HCT116 (cell line): Measurements from ENCODE around the gene BLACAT1. TPM values are rescaled to one million over a fixed set of nuclear protein-coding genes. Genes with fewer than 3 reads are reported as not detected.

ENCODE experiments used
- ATAC-seq: fragments of 200-7000 bp; cut with Tn5 transposase; 2 replicates; pipeline ENCODE4 v1.9.1; 2020; ENCODE audit warnings: mild to moderate bottlenecking, moderate library complexity
- BruUV-seq: library from RNA; stranded (reverse); fragments of 400-500 nt; replicated peaks from 2 replicates; lab custom pipeline; 2021; lab: Mats Ljungman, UMichigan
- CTCF ChIA-PET: fragments of 300-600 bp; sonication (Branson Sonifier 250); formaldehyde crosslinking; loops from one replicate; lab custom pipeline; 2021; ENCODE audit warnings: antibody characterized with exemption; lab: Charles Lee
- POLR2A ChIA-PET: fragments of 300-600, 350-600 bp; sonication (Branson Sonifier 250); formaldehyde crosslinking; loops from one replicate; lab custom pipeline; 2021; ENCODE audit warnings: antibody characterized with exemption; lab: Charles Lee
- RAD21 ChIA-PET, 2 experiments: fragments of 300-600 bp; sonication (Branson Sonifier 250); formaldehyde crosslinking; loops; one replicate each; lab custom pipeline; 2023; ENCODE audit warnings: low total read pairs in 2 of 2; ENCODE audit not compliant: uncharacterized antibody in 2 of 2, unreplicated experiment in 2 of 2, low non-redundant PET in 1 of 2; lab: Charles Lee
- DNase-seq: peaks from one replicate; pipeline ENCODE4 v3.0.0-alpha.2; 2010; ENCODE audit warnings: low read depth, low spot score
- H2AFZ ChIP-seq: fragments of 200-600 bp; shearing (Covaris generic), sonication (generic); 2 replicates; pipeline ENCODE4 v1.6.1; 2017; ENCODE audit warnings: low read depth, mixed run types, mixed read lengths, antibody characterized with exemption, low read length; ENCODE audit not compliant: poor library complexity, severe bottlenecking
- H3K27ac ChIP-seq: 2 replicates; pipeline ENCODE4 v1.5.1; 2012; ENCODE audit warnings: low read depth, low read length
- H3K27me3 ChIP-seq: fragments of 200-600 bp; sonication (generic); 2 replicates; pipeline ENCODE4 v1.6.1; 2016; ENCODE audit warnings: mixed run types, low read length, mixed read lengths; ENCODE audit not compliant: insufficient read depth
- H3K36me3 ChIP-seq, 2 experiments: fragments of 200-500 bp in 1 of 2; fragments of 200-600 bp in 1 of 2; sonication (Bioruptor generic) in 1 of 2; sonication (generic) in 1 of 2; 2 replicates each; pipeline versions ENCODE4 v1.5.1 to v1.6.1; 2014 to 2016; ENCODE audit warnings: low read length in 2 of 2, inconsistent platforms in 1 of 2, mixed read lengths in 1 of 2, mixed run types in 1 of 2; ENCODE audit not compliant: insufficient read depth in 2 of 2, control insufficient read depth in 1 of 2
- H3K4me1 ChIP-seq, 2 experiments: fragments of 200-600 bp in 1 of 2; sonication (generic) in 1 of 2; 2 replicates each; pipeline versions ENCODE4 v1.5.1 to v1.6.1; 2012 to 2017; ENCODE audit warnings: low read length in 2 of 2, inconsistent platforms in 1 of 2, mild to moderate bottlenecking in 1 of 2, mixed read lengths in 1 of 2, mixed run types in 1 of 2, moderate library complexity in 1 of 2; ENCODE audit not compliant: insufficient read depth in 2 of 2, control insufficient read depth in 1 of 2
- H3K4me2 ChIP-seq: fragments of 200-600 bp; sonication (generic); 2 replicates; pipeline ENCODE4 v1.6.1; 2017; ENCODE audit warnings: mixed run types, low read length, mixed read lengths
- H3K4me3 ChIP-seq, 2 experiments: fragments of 200-600 bp in 1 of 2; sonication (generic) in 1 of 2; replicated peaks in 1 of 2; 2 replicates each; pipeline ENCODE4 v1.5.1; 2011 to 2016; ENCODE audit warnings: low read length in 2 of 2, control low read depth in 1 of 2, low read depth in 1 of 2, mild to moderate bottlenecking in 1 of 2, mixed read lengths in 1 of 2, mixed run types in 1 of 2
- H3K79me2 ChIP-seq: fragments of 200-600 bp; sonication (generic); 2 replicates; pipeline ENCODE4 v1.6.1; 2017; ENCODE audit warnings: mild to moderate bottlenecking, mixed run types, low read length, moderate library complexity, mixed read lengths; ENCODE audit not compliant: insufficient read depth
- H3K9ac ChIP-seq: fragments of 200-600 bp; sonication (generic); 2 replicates; pipeline ENCODE4 v1.6.1; 2016; ENCODE audit warnings: low read length, mixed read lengths
- H3K9me2 ChIP-seq: fragments of 200-600 bp; sonication (generic), shearing (Covaris generic); 2 replicates; pipeline ENCODE4 v1.6.1; 2017; ENCODE audit warnings: mixed run types, mild to moderate bottlenecking, moderate library complexity; ENCODE audit not compliant: insufficient read depth
- H3K9me3 ChIP-seq, 2 experiments: fragments of 200-500 bp in 1 of 2; fragments of 200-600 bp in 1 of 2; sonication (Bioruptor generic) in 1 of 2; sonication (generic) in 1 of 2; 2 replicates each; pipeline ENCODE4 v1.6.1; 2014 to 2017; ENCODE audit warnings: low read length in 2 of 2, mixed read lengths in 2 of 2, inconsistent platforms in 1 of 2, low read depth in 1 of 2, mild to moderate bottlenecking in 1 of 2, mixed run types in 1 of 2, moderate library complexity in 1 of 2; ENCODE audit not compliant: control insufficient read depth in 1 of 2, insufficient read depth in 1 of 2
- H4K20me1 ChIP-seq: fragments of 200-600 bp; sonication (generic), shearing (Covaris generic); 2 replicates; pipeline ENCODE4 v1.6.1; 2017; ENCODE audit warnings: mixed run types, mild to moderate bottlenecking, moderate library complexity; ENCODE audit not compliant: insufficient read depth
- intact Hi-C: fragments of 100-400 bp; cut with micrococcal nuclease; formaldehyde crosslinking; loops from 2 replicates; pipeline ENCODE4 v1.10.0; 2022
- total RNA-seq: library from RNA; stranded (reverse); gene quantifications from one replicate; pipeline ENCODE4 v1.2.1, GENCODE V29; 2021; ENCODE audit not compliant: unreplicated experiment
- TF ChIP-seq, protein P1 (sequence below): IDR thresholded peaks from 2 replicates; pipeline ENCODE4 v1.6.1; 2011; ENCODE audit warnings: mild to moderate bottlenecking, low read length, moderate library complexity; ENCODE audit not compliant: insufficient replicate concordance; ENCODE audit errors: extremely low read depth

The BLACAT1 gene
- total RNA-seq, 1 experiment from 2014 or later: 3.9 TPM

GRCh38 chr1:205449254-205449749, 6.5 kb downstream of the BLACAT1 start:
- H3K79me2 ChIP-seq: peaks cover 29% of the 10 kb centered on the region
- CTCF ChIA-PET: interaction anchor here (0.9 to 3.6 kb wide), 6 partner anchors 8 to 1243 kb away, joined by 3 to 24 read pairs (median 5); no protein-coding TSS in a partner anchor
- ATAC-seq: peak; percentile 14

More at GRCh38 chr1:205449254-205449749, 6.5 kb downstream of the BLACAT1 start:
- DNase-seq: no peak
- Histone ChIP-seq H3K4me3 (peak overlapping the region; percentile 77 to 82), H3K9ac (peak overlapping the region; percentile 84), H3K36me3 (peaks cover 0 to 8% of the 10 kb centered on the region in 2 experiments; a peak in 1 of 4 replicates), H4K20me1 (no peaks in the 10 kb centered on the region), H3K27me3 (0 out of 2 replicates have a peak, but pooled peaks cover 3% of the 10 kb centered on the region), H3K4me2 (peak overlapping the region; percentile 90), H3K9me2 (no peaks in the 10 kb centered on the region), H3K9me3 (no peaks in the 10 kb centered on the region), H3K4me1 (peaks cover 52 to 94% of the 10 kb centered on the region in 2 experiments), H3K27ac (peak overlapping the region; percentile 95), H2AFZ (no peak overlapping the region)
- TSS peak; percentile 43 for BruUV-seq
- intact Hi-C loops: no loop called here
- RAD21 ChIA-PET: interaction anchor here (1.0 to 2.2 kb wide), 4 partner anchors 8 to 36 kb away, joined by 3 to 9 read pairs (median 6); no protein-coding TSS in a partner anchor
- TF ChIP-seq, protein P1, sequence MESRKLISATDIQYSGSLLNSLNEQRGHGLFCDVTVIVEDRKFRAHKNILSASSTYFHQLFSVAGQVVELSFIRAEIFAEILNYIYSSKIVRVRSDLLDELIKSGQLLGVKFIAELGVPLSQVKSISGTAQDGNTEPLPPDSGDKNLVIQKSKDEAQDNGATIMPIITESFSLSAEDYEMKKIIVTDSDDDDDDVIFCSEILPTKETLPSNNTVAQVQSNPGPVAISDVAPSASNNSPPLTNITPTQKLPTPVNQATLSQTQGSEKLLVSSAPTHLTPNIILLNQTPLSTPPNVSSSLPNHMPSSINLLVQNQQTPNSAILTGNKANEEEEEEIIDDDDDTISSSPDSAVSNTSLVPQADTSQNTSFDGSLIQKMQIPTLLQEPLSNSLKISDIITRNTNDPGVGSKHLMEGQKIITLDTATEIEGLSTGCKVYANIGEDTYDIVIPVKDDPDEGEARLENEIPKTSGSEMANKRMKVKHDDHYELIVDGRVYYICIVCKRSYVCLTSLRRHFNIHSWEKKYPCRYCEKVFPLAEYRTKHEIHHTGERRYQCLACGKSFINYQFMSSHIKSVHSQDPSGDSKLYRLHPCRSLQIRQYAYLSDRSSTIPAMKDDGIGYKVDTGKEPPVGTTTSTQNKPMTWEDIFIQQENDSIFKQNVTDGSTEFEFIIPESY: no peak
- POLR2A ChIA-PET: interaction anchor here (1.8 to 2.3 kb wide), 3 partner anchors 7 to 29 kb away, joined by 10 to 18 read pairs (median 12); no protein-coding TSS in a partner anchor
